Upper lobe of left lung (tissue), 4 donors: ENCODE measurements around the gene PNPLA2.

Experiments
- EP300 ChIP-seq, 4 donors: sonication (generic); formaldehyde crosslinking; IDR thresholded peaks; one replicate each; pipeline ENCODE4 v1.5.1; 2017; ENCODE audit warnings: antibody characterized with exemption in 4 of 4, control low read depth in 2 of 4
- POLR2A ChIP-seq, 4 donors: fragments of 450-650 bp; IDR thresholded peaks; one replicate each; pipeline ENCODE4 v1.5.1; 2016 to 2017; ENCODE audit warnings: antibody characterized with exemption in 4 of 4, mild to moderate bottlenecking in 2 of 4
- POLR2AphosphoS5 ChIP-seq, 2 donors: sonication (generic); formaldehyde crosslinking; IDR thresholded peaks; one replicate each; pipeline ENCODE4 v1.5.1; 2017; ENCODE audit warnings: antibody characterized with exemption in 2 of 2
- TF ChIP-seq, protein P1 (sequence below), 6 experiments: fragments of 450-650 bp in 4 of 6; fragments of 200-600 bp in 2 of 6; sonication (generic) in 2 of 6; IDR thresholded peaks; one replicate each; pipeline ENCODE4 v1.5.1; 2016 to 2019; ENCODE audit warnings: antibody characterized with exemption in 6 of 6

- TF ChIP-seq EP300 (IDR thresholded peaks at IDR 0.05): no peak
- TF ChIP-seq POLR2A (IDR thresholded peaks at IDR 0.05): no peak
- TF ChIP-seq, protein P1, sequence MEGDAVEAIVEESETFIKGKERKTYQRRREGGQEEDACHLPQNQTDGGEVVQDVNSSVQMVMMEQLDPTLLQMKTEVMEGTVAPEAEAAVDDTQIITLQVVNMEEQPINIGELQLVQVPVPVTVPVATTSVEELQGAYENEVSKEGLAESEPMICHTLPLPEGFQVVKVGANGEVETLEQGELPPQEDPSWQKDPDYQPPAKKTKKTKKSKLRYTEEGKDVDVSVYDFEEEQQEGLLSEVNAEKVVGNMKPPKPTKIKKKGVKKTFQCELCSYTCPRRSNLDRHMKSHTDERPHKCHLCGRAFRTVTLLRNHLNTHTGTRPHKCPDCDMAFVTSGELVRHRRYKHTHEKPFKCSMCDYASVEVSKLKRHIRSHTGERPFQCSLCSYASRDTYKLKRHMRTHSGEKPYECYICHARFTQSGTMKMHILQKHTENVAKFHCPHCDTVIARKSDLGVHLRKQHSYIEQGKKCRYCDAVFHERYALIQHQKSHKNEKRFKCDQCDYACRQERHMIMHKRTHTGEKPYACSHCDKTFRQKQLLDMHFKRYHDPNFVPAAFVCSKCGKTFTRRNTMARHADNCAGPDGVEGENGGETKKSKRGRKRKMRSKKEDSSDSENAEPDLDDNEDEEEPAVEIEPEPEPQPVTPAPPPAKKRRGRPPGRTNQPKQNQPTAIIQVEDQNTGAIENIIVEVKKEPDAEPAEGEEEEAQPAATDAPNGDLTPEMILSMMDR (IDR thresholded peaks at IDR 0.05): no peak
- TF ChIP-seq POLR2AphosphoS5 (IDR thresholded peaks at IDR 0.05): no peak
These were observed 9.9 kb downstream of the PNPLA2 start for GRCh38 chr11:828506-829175.
